ENCODE data around the gene ARHGAP40. TPM values are rescaled to one million over a fixed set of nuclear protein-coding genes. Genes with fewer than 3 reads are reported as not detected.

ARHGAP40 gene
- total and polyA plus RNA-seq, 2 of the 13 experiments (the other 11 are each of a cell fraction or from before 2014, with no cell fraction given): 0.75 to 2.1 TPM

GRCh38 chr20:38601216-38602184 lies at the start of gene ARHGAP40 (continued):
- TF ChIP-seq ZNF142 (CRISPR knock-in tag; IDR thresholded peaks at IDR 0.05) (no peak), EED (CRISPR knock-in tag; IDR thresholded peaks at IDR 0.05) (no peak), DZIP1 (CRISPR knock-in tag; IDR thresholded peaks at IDR 0.05) (peak; percentile 91; the same call in 1 of the 2 replicates), ZNF224 (CRISPR knock-in tag; IDR thresholded peaks at IDR 0.05) (0 out of 2 replicates have a peak, but pooled peaks have one; percentile 16), FLYWCH1 (CRISPR knock-in tag; IDR thresholded peaks at IDR 0.05) (no peak), GTF3A (CRISPR knock-in tag; conservative IDR thresholded peaks at IDR 0.05) (no peak), SOX13 (IDR thresholded peaks at IDR 0.05) (0 out of 2 replicates have a peak, but pooled peaks have one; percentile 23), SOX13 (CRISPR knock-in tag; conservative IDR thresholded peaks at IDR 0.05 in 1 of 2, IDR thresholded peaks at IDR 0.05 in 1 of 2) (no peak; a peak in 1 of 4 replicates), SETDB1 (CRISPR knock-in tag; IDR thresholded peaks at IDR 0.05; ENCODE audit: borderline replicate concordance) (no peak), ZNF564 (CRISPR knock-in tag; IDR thresholded peaks at IDR 0.05) (peak; percentile 65; the same call in 1 of the 2 replicates), TBX2 (CRISPR knock-in tag; IDR thresholded peaks at IDR 0.05; ENCODE audit: borderline replicate concordance) (peak; percentile 53; the same call in 1 of the 2 replicates), ZNF207 (IDR thresholded peaks at IDR 0.05; ENCODE audit: borderline replicate concordance) (no peak), ZNF737 (CRISPR knock-in tag; IDR thresholded peaks at IDR 0.05; ENCODE audit: borderline replicate concordance) (no peak), ZNF589 (CRISPR knock-in tag; conservative IDR thresholded peaks at IDR 0.05) (no peak), PTBP1 (IDR thresholded peaks at IDR 0.05; ENCODE audit: low read depth, low read length, poor library complexity, severe bottlenecking) (peak; percentile 63), ZNF879 (CRISPR knock-in tag; IDR thresholded peaks at IDR 0.05) (no peak), IRF1 (CRISPR knock-in tag; IDR thresholded peaks at IDR 0.05; ENCODE audit: low read depth) (no peak), GABPA (IDR thresholded peaks at IDR 0.05; ENCODE audit: low read depth, low read length) (no peak), GABPA (CRISPR knock-in tag; IDR thresholded peaks at IDR 0.05; ENCODE audit: low read depth) (no peak)
